ENCODE data around the gene NCCRP1. TPM values are rescaled to one million over a fixed set of nuclear protein-coding genes. Genes with fewer than 3 reads are reported as not detected.

NCCRP1 gene
- total RNA-seq, 6 experiments from 2014 or later, result not detected

DNA sequence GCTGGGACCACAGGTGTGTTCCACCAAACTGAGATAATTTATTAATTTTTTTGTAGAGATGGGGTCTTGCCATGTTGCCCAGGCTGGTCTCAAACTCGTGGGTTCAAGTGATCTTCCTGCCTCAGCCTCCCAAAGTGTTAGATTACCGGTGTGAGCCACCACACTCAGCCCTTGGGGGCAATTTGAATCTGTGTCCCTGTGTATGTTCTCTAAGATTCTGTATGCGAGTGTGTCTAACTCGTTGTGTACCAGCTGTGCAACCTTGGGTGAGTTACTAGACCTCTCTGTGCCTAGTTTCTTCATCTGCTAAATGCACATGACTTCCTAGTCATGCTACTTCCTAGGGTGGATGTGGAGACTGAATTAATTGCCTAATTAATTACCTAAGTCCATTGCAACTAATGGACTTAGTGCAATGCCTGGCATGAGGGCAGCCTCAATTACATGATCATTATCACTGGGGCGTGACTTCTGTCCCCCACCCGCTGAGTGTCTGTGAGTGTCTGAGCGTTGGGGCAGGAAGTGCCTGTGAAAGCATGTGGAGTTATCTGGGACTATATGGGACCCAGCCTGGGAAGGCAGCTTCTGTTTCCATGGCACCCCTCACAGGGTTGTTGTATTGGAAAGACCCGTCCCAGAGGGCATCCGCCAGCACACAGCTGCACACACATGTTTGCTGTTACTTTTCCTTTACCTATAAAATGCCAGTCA is 1.8 kb upstream of the NCCRP1 start:
- Mint-ChIP-seq H3K27ac (no peak overlapping the region), H3K9me3 (no peaks in the 10 kb centered on the region), H3K36me3 (ENCODE audit: low read depth) (no peaks in the 10 kb centered on the region), H3K4me3 (no peak overlapping the region), H3K4me1 (ENCODE audit: low read depth) (peaks cover 7% of the 10 kb centered on the region), H3K27me3 (ENCODE audit: insufficient read depth) (peaks cover 26% of the 10 kb centered on the region)
- TF ChIP-seq, protein P1, sequence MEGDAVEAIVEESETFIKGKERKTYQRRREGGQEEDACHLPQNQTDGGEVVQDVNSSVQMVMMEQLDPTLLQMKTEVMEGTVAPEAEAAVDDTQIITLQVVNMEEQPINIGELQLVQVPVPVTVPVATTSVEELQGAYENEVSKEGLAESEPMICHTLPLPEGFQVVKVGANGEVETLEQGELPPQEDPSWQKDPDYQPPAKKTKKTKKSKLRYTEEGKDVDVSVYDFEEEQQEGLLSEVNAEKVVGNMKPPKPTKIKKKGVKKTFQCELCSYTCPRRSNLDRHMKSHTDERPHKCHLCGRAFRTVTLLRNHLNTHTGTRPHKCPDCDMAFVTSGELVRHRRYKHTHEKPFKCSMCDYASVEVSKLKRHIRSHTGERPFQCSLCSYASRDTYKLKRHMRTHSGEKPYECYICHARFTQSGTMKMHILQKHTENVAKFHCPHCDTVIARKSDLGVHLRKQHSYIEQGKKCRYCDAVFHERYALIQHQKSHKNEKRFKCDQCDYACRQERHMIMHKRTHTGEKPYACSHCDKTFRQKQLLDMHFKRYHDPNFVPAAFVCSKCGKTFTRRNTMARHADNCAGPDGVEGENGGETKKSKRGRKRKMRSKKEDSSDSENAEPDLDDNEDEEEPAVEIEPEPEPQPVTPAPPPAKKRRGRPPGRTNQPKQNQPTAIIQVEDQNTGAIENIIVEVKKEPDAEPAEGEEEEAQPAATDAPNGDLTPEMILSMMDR (IDR thresholded peaks at IDR 0.05), result no peak
- no peak for DNase-seq

DNA sequence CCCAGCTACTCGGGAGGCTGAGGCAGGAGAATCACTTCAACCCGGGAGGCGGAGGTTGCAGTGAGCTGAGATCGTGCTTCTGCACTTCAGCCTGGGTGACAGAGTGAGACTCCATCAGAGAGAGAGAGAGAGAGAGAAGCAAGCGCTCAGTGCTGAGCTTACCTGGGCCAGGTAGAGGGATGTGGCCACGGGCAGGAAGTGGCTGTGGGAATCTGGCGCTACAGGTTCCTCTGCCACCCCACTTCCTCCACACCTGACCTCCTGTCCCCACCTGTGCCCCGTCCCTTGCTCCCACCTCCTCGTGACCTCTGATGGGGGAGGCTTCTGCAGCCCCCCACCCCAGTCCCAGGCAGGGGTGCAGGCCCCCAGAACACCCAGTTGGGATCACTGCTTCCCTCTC is 1.0 kb upstream of the NCCRP1 start:
- Mint-ChIP-seq H3K9me3 (no peaks in the 10 kb centered on the region), H3K4me3 (no peak overlapping the region), H3K36me3 (ENCODE audit: low read depth) (no peaks in the 10 kb centered on the region), H3K4me1 (ENCODE audit: low read depth) (peaks cover 7% of the 10 kb centered on the region), H3K27me3 (ENCODE audit: insufficient read depth) (peaks cover 28% of the 10 kb centered on the region), H3K27ac (no peak overlapping the region)
- no peak for DNase-seq
- TF ChIP-seq, protein P1 (IDR thresholded peaks at IDR 0.05), result no peak

DNA sequence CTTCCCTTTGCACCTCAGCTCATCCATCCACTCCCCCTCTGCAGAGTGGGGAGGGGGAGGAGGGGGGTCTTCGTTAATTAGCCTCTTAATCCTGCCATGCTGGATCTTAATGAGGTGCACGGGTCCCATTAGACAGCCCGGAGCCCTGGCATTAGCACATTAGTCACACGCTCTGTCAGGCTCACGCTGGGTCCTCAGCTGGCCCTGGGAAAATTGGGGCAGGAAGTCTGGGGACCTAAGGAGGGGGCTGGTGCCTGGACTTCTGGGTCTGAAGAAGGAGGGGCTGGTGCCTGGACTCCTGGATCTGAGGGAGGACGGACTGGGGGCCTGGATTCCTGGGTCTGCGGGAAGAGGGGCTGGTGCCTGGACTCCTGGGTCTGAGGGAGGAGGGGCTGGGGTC is 444 bp upstream of the NCCRP1 start:
- H3K27ac Mint-ChIP-seq, result no peak overlapping the region
- TF ChIP-seq, protein P1 (IDR thresholded peaks at IDR 0.05), result no peak
- no peaks in the 10 kb centered on the region for H3K36me3 Mint-ChIP-seq (ENCODE audit: low read depth)
- peaks cover 7% of the 10 kb centered on the region for H3K4me1 Mint-ChIP-seq (ENCODE audit: low read depth)
- H3K9me3 Mint-ChIP-seq, result no peaks in the 10 kb centered on the region
- H3K27me3 Mint-ChIP-seq (ENCODE audit: insufficient read depth), result peaks cover 30% of the 10 kb centered on the region
- no peak overlapping the region for H3K4me3 Mint-ChIP-seq
- DNase-seq, result no peak

DNA sequence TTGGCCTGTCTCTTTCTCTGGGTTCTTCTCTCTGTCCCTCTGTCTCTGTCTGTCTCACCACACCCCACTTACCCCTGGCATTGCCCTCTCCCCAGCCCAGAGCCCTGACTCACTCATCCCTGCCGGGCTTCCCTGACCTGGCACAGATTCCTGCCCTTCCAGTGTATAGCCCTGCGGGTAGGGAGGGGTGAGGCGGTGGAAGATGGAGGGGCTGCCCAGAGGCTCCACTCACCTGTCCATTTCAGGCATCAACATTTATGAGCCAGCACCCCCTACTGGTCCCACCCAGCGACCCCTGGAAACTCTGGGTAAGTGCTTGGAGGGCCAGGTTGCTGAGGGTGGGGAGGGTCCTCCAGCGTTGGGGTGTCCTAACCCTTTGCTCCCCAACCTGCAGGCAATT is 1.0 kb downstream of the NCCRP1 start:
- Mint-ChIP-seq H3K4me3 (no peak overlapping the region), H3K36me3 (ENCODE audit: low read depth) (no peaks in the 10 kb centered on the region), H3K4me1 (ENCODE audit: low read depth) (peaks cover 7% of the 10 kb centered on the region), H3K27ac (no peak overlapping the region), H3K9me3 (no peaks in the 10 kb centered on the region), H3K27me3 (ENCODE audit: insufficient read depth) (peaks cover 41% of the 10 kb centered on the region)
- DNase-seq, result no peak
- TF ChIP-seq, protein P1 (IDR thresholded peaks at IDR 0.05), result peak; percentile 16; the same call in 1 of the 2 replicates

DNA sequence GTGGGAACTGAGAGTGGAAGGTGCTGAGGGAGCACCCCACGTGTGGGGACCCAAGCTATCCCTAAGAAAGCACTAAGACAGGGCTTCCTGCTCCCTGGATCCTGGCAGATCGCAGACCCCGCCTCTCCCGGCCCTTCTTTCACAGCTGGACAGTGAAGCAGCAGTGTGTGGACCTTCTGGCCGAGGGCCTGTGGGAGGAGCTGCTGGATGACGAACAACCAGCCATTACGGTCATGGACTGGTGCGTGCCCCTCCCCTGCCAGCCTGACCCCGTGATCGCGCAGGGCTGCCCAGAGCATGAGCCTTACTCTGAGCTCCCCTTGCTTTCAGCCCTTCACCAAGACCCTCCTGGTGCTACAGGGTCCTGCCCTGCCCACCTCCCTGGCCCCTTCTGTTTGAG is 2.3 kb downstream of the NCCRP1 start:
- Mint-ChIP-seq H3K36me3 (ENCODE audit: low read depth) (no peaks in the 10 kb centered on the region), H3K4me3 (no peak overlapping the region), H3K9me3 (no peaks in the 10 kb centered on the region), H3K27me3 (ENCODE audit: insufficient read depth) (peaks cover 52% of the 10 kb centered on the region), H3K27ac (no peak overlapping the region), H3K4me1 (ENCODE audit: low read depth) (peaks cover 7% of the 10 kb centered on the region)
- TF ChIP-seq, protein P1 (IDR thresholded peaks at IDR 0.05), result no peak
- peak; percentile 29 for DNase-seq

Data from HFFc6 (cell line).